Calu3 (cell line): ENCODE results near the gene BCLAF1. TPM values are rescaled to one million over a fixed set of nuclear protein-coding genes. Genes with fewer than 3 reads are reported as not detected.

Experiments used
- Bru-seq: library from RNA; stranded (reverse); fragments of 400-500 nt; gene quantifications from one replicate; lab custom pipeline; 2021; lab: Mats Ljungman, UMichigan
- BruChase-seq, 2 experiments: library from RNA; stranded (reverse); fragments of 400-500 nt; gene quantifications; one replicate each; lab custom pipeline; 2021; lab: Mats Ljungman, UMichigan
- BruUV-seq: library from RNA; stranded (reverse); fragments of 400-500 nt; replicated peaks from 2 replicates; lab custom pipeline; 2021; lab: Mats Ljungman, UMichigan
- CTCF ChIA-PET: fragments of 300-600 bp; sonication (Branson Sonifier 250); formaldehyde crosslinking; loops from one replicate; lab custom pipeline; 2022; ENCODE audit warnings: antibody characterized with exemption; lab: Charles Lee
- DNase-seq: peaks from one replicate; pipeline ENCODE4 v3.0.0; 2022
- H3K27ac Mint-ChIP-seq: one replicate; pipeline ENCODE4 v1.8.0; 2022; ENCODE audit warnings: mixed read lengths; ENCODE audit not compliant: unreplicated experiment
- H3K27me3 Mint-ChIP-seq: one replicate; pipeline ENCODE4 v1.8.0; 2022; ENCODE audit warnings: mixed read lengths; ENCODE audit not compliant: unreplicated experiment
- H3K36me3 Mint-ChIP-seq: one replicate; pipeline ENCODE4 v1.8.0; 2022; ENCODE audit warnings: mild to moderate bottlenecking, moderate library complexity, mixed read lengths; ENCODE audit not compliant: insufficient read depth, unreplicated experiment
- H3K4me1 Mint-ChIP-seq: one replicate; pipeline ENCODE4 v1.8.0; 2022; ENCODE audit warnings: mild to moderate bottlenecking, low read depth, mixed read lengths; ENCODE audit not compliant: unreplicated experiment
- H3K4me3 Mint-ChIP-seq: one replicate; pipeline ENCODE4 v1.8.0; 2022; ENCODE audit warnings: mild to moderate bottlenecking, low read depth, moderate library complexity, mixed read lengths; ENCODE audit not compliant: unreplicated experiment
- H3K9me3 Mint-ChIP-seq: one replicate; pipeline ENCODE4 v1.8.0; 2022; ENCODE audit warnings: low read depth, mixed read lengths; ENCODE audit not compliant: unreplicated experiment
- intact Hi-C: fragments of 100-400 bp; cut with micrococcal nuclease; formaldehyde crosslinking; loops from one replicate; pipeline ENCODE4 v1.10.0; 2022; ENCODE audit not compliant: unreplicated experiment
- long read RNA-seq: library from polyadenylated mRNA; stranded (forward); transcript quantifications from one replicate; pipeline ENCODE4 v2.0.0, GENCODE V29; 2022
- total RNA-seq: library from RNA; stranded (reverse); gene quantifications from 2 replicates; pipeline ENCODE4 v1.2.3, GENCODE V29; 2022
- TF ChIP-seq, protein P1 (sequence below): fragments of 200-600 bp; IDR thresholded peaks from one replicate; pipeline ENCODE4 v1.8.0; 2022; ENCODE audit warnings: antibody characterized with exemption; ENCODE audit not compliant: unreplicated experiment

Gene BCLAF1, protein sequence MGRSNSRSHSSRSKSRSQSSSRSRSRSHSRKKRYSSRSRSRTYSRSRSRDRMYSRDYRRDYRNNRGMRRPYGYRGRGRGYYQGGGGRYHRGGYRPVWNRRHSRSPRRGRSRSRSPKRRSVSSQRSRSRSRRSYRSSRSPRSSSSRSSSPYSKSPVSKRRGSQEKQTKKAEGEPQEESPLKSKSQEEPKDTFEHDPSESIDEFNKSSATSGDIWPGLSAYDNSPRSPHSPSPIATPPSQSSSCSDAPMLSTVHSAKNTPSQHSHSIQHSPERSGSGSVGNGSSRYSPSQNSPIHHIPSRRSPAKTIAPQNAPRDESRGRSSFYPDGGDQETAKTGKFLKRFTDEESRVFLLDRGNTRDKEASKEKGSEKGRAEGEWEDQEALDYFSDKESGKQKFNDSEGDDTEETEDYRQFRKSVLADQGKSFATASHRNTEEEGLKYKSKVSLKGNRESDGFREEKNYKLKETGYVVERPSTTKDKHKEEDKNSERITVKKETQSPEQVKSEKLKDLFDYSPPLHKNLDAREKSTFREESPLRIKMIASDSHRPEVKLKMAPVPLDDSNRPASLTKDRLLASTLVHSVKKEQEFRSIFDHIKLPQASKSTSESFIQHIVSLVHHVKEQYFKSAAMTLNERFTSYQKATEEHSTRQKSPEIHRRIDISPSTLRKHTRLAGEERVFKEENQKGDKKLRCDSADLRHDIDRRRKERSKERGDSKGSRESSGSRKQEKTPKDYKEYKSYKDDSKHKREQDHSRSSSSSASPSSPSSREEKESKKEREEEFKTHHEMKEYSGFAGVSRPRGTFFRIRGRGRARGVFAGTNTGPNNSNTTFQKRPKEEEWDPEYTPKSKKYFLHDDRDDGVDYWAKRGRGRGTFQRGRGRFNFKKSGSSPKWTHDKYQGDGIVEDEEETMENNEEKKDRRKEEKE
- 139 and 154 TPM in 2 replicates for total RNA-seq
- percentile 97 among the genes with signal in this experiment for Bru-seq, nascent RNA
- BruChase-seq, experiment 1, labeled RNA remaining after a 6-hour chase = percentile 97 among the genes with signal in this experiment
- percentile 96 among the genes with signal in this experiment for BruChase-seq, experiment 2, labeled RNA remaining after a 2-hour chase
- long read RNA-seq, full-length matches to known transcripts = 31 of 45 reads
- long read RNA-seq, partial matches to known transcripts = 9 of 45 reads
- long read RNA-seq, other reads (novel, unspliced or antisense) = 5 of 45 reads

DNA sequence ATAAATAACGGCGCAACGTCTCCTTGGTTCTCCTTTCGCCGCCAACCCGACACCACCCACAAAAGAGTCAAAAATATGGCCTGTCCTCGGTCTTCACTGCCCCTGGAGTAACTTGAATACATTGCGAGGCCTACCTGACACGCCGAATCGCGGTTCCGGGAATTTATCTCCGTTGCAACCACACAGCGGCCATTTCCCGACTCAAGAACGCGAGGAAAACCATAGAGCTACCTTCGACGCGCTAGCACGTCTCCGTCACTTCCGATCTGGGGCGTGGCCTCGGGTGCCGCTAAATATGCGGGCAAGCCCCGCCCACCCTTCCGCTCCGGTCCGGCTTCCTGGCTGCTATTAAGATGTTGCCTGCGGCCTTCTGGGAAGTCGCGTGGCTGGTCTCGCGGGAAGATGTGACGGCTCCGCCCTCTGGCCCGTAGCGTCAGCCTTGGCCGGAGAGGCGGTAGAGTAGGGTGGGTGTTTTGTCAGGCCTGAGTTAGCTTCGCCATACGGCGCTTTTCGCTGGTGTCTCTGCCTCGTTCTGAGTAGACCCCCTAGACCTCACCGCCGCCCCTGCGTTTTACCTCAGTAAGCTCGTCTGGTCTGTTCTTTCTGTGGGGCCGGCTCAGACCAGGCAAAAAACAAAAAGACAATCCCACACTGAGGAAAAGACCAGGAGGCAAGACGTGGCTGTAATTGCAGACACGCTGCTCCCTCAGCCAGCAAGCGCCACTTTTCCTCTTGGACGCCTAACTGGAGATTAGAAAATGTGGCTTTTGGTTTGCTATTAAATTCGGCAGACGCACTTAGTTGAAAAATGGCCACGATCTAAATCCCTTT is at the start of gene BCLAF1:
TSS of gene BCLAF1 (minus strand) at position 268 of the 831 bp plus-strand sequence. CDS start 9,980 bp downstream, outside the sequence.
- intact Hi-C loops = no loop called here

DNA sequence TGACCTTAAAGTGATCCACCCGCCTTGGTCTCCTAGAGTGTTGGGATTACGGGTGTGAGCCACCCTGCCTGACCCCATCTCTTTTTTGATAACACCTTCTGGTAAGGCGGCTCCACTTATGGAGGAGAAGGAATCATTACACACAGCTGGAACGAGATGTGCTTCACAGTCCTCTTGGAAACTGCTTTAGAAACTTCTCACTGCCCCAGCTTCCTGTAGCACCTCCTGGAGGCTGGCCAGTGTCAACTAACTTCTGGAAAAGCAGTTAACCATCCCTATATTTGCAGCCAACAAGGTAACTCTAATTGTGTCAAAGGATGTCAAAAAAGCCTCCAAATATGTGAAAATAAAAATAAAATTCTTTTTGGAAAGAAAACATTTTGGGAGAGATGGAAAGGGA is 48.8 kb upstream of the BCLAF1 start:
- H3K27me3 Mint-ChIP-seq = no peaks in the 10 kb centered on the region
- intact Hi-C loops = no loop called here
- CTCF ChIA-PET = interaction anchor here (0.9 kb wide), 1 partner anchor 255 kb away, joined by 14 read pairs; no protein-coding TSS in a partner anchor

More for the DNA sequence above, at the start of gene BCLAF1:
- H3K4me3 Mint-ChIP-seq = peak within 1 kb of the TSS; percentile 89
- no peaks in the 10 kb centered on the region for H3K27me3 Mint-ChIP-seq
- CTCF ChIA-PET = interaction anchor here (0.6 to 2.1 kb wide), 4 partner anchors 16 to 722 kb away, joined by 3 to 7 read pairs (median 3); partner anchors contain the start of gene MAP7
- DNase-seq = peak; percentile 97
- peaks cover 43% of the 10 kb centered on the region for H3K36me3 Mint-ChIP-seq
- peaks cover 6% of the 10 kb centered on the region for H3K4me1 Mint-ChIP-seq
- no TSS peak for BruUV-seq
- H3K9me3 Mint-ChIP-seq = no peaks in the 10 kb centered on the region
- H3K27ac Mint-ChIP-seq = peak within 1 kb of the TSS; percentile 100
- TF ChIP-seq, protein P1, sequence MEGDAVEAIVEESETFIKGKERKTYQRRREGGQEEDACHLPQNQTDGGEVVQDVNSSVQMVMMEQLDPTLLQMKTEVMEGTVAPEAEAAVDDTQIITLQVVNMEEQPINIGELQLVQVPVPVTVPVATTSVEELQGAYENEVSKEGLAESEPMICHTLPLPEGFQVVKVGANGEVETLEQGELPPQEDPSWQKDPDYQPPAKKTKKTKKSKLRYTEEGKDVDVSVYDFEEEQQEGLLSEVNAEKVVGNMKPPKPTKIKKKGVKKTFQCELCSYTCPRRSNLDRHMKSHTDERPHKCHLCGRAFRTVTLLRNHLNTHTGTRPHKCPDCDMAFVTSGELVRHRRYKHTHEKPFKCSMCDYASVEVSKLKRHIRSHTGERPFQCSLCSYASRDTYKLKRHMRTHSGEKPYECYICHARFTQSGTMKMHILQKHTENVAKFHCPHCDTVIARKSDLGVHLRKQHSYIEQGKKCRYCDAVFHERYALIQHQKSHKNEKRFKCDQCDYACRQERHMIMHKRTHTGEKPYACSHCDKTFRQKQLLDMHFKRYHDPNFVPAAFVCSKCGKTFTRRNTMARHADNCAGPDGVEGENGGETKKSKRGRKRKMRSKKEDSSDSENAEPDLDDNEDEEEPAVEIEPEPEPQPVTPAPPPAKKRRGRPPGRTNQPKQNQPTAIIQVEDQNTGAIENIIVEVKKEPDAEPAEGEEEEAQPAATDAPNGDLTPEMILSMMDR = no peak

DNA sequence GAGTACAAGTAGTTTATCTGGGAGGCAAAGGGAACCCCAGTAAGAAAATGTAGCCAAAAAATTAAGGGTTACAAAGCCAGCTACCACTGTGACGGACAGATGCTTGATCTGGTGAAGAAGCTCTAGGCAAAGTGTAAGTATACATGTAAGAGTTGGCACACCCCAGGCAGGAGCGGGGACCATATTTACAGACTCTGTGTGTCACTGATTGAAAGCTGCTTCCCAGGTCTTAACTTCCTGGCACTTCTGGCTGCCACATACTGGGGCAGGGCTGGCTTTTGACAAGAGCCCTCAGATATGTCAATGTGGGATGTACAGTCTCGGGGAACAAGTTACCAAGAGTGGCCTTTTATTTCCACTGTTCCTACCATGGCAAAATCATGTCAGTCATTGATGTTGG is 48.0 kb upstream of the BCLAF1 start:
- intact Hi-C loops = no loop called here
- no peaks in the 10 kb centered on the region for H3K27me3 Mint-ChIP-seq
- no peaks in the 10 kb centered on the region for H3K36me3 Mint-ChIP-seq
- H3K9me3 Mint-ChIP-seq = no peaks in the 10 kb centered on the region
- DNase-seq = no peak
- TF ChIP-seq, protein P1 = no peak
- H3K4me3 Mint-ChIP-seq = no peak overlapping the region
- BruUV-seq = no TSS peak
- H3K27ac Mint-ChIP-seq = no peak overlapping the region
- H3K4me1 Mint-ChIP-seq = peaks cover 9% of the 10 kb centered on the region
- CTCF ChIA-PET = interaction anchor here (0.9 kb wide), 1 partner anchor 256 kb away, joined by 14 read pairs; no protein-coding TSS in a partner anchor

More for the DNA sequence above, 48.8 kb upstream of the BCLAF1 start:
- peaks cover 9% of the 10 kb centered on the region for H3K4me1 Mint-ChIP-seq
- no peak overlapping the region for H3K4me3 Mint-ChIP-seq
- TF ChIP-seq, protein P1 = no peak
- no peak for DNase-seq
- no peaks in the 10 kb centered on the region for H3K36me3 Mint-ChIP-seq
- no peaks in the 10 kb centered on the region for H3K9me3 Mint-ChIP-seq
- no peak overlapping the region for H3K27ac Mint-ChIP-seq
- no TSS peak for BruUV-seq
